ENCODE data around the gene SFTPA2. TPM values are rescaled to one million over a fixed set of nuclear protein-coding genes. Genes with fewer than 3 reads are reported as not detected.
"Not testable (repeated sequence)": the region's sequence is repeated elsewhere in the genome, so short reads cannot be mapped to it uniquely, and the experiment has no call there.

SFTPA2 gene
- total and polyA plus RNA-seq, 2 donors from 2014 or later, result 0.13 TPM; not detected in 1

- H3K4me1 ChIP-seq (ENCODE audit: control insufficient read depth in 2 of 3, insufficient read depth in 2 of 3, low read depth in 1 of 3, low read length in 3 of 3); intact Hi-C loops (cut with DNase I); DNase-seq; FAIRE-seq; H3K27me3 ChIP-seq (ENCODE audit: control insufficient read depth, insufficient read depth, low read length); H3K27ac ChIP-seq (ENCODE audit: low read depth in 2 of 2, low read length in 2 of 2); H3K36me3 ChIP-seq (ENCODE audit: control insufficient read depth in 2 of 3, insufficient read depth in 3 of 3, low read length in 3 of 3); H3K9me3 ChIP-seq (ENCODE audit: control insufficient read depth in 2 of 3, insufficient read depth in 1 of 3, low read length in 3 of 3); H3K4me3 ChIP-seq (ENCODE audit: low read length in 3 of 3); H3K9ac ChIP-seq (ENCODE audit: low read length in 3 of 3): not testable (repeated sequence)
Observed at GRCh38 chr10:79544408-79544807, 15.8 kb downstream of the SFTPA2 start.

- Histone ChIP-seq H3K27ac (ENCODE audit: low read depth in 2 of 2, low read length in 2 of 2) (no peak overlapping the region), H3K4me1 (ENCODE audit: control insufficient read depth in 2 of 3, insufficient read depth in 2 of 3, low read depth in 1 of 3, low read length in 3 of 3) (no peaks in the 10 kb centered on the region), H3K27me3 (ENCODE audit: control insufficient read depth, insufficient read depth, low read length) (no peaks in the 10 kb centered on the region), H3K36me3 (ENCODE audit: control insufficient read depth in 2 of 3, insufficient read depth in 3 of 3, low read length in 3 of 3) (no peaks in the 10 kb centered on the region), H3K9me3 (ENCODE audit: control insufficient read depth in 2 of 3, insufficient read depth in 1 of 3, low read length in 3 of 3) (no peaks in the 10 kb centered on the region), H3K4me3 (ENCODE audit: low read length in 3 of 3) (no peak overlapping the region), H3K9ac (ENCODE audit: low read length in 3 of 3) (no peak overlapping the region)
- no peak for FAIRE-seq
- TF ChIP-seq CTCF (IDR thresholded peaks at IDR 0.05; ENCODE audit: borderline replicate concordance, extremely low read depth, insufficient read depth), result no peak
- intact Hi-C loops (cut with DNase I), result no loop called here
- no peak for DNase-seq
Observed at GRCh38 chr10:79542626-79543025, 17.6 kb downstream of the SFTPA2 start.

- H3K36me3 ChIP-seq (ENCODE audit: control insufficient read depth in 2 of 3, insufficient read depth in 3 of 3, low read length in 3 of 3); FAIRE-seq; intact Hi-C loops (cut with DNase I); H3K27ac ChIP-seq (ENCODE audit: low read depth in 2 of 2, low read length in 2 of 2); H3K4me3 ChIP-seq (ENCODE audit: low read length in 3 of 3); H3K9me3 ChIP-seq (ENCODE audit: control insufficient read depth in 2 of 3, insufficient read depth in 1 of 3, low read length in 3 of 3); H3K4me1 ChIP-seq (ENCODE audit: control insufficient read depth in 2 of 3, insufficient read depth in 2 of 3, low read depth in 1 of 3, low read length in 3 of 3); H3K27me3 ChIP-seq (ENCODE audit: control insufficient read depth, insufficient read depth, low read length); H3K9ac ChIP-seq (ENCODE audit: low read length in 3 of 3); DNase-seq: not testable (repeated sequence)
Observed at GRCh38 chr10:79540930-79541329, 19.3 kb downstream of the SFTPA2 start.

GRCh38 chr10:79538311-79538710 lies 21.9 kb downstream of the SFTPA2 start:
- FAIRE-seq; DNase-seq; H3K4me1 ChIP-seq (ENCODE audit: control insufficient read depth in 2 of 3, insufficient read depth in 2 of 3, low read depth in 1 of 3, low read length in 3 of 3); H3K9ac ChIP-seq (ENCODE audit: low read length in 3 of 3); intact Hi-C loops (cut with DNase I); H3K27me3 ChIP-seq (ENCODE audit: control insufficient read depth, insufficient read depth, low read length); H3K36me3 ChIP-seq (ENCODE audit: control insufficient read depth in 2 of 3, insufficient read depth in 3 of 3, low read length in 3 of 3); H3K27ac ChIP-seq (ENCODE audit: low read depth in 2 of 2, low read length in 2 of 2); H3K9me3 ChIP-seq (ENCODE audit: control insufficient read depth in 2 of 3, insufficient read depth in 1 of 3, low read length in 3 of 3); H3K4me3 ChIP-seq (ENCODE audit: low read length in 3 of 3): not testable (repeated sequence)

- H3K9ac ChIP-seq (ENCODE audit: low read length in 3 of 3); intact Hi-C loops (cut with DNase I); H3K27ac ChIP-seq (ENCODE audit: low read depth in 2 of 2, low read length in 2 of 2); FAIRE-seq; H3K9me3 ChIP-seq (ENCODE audit: control insufficient read depth in 2 of 3, insufficient read depth in 1 of 3, low read length in 3 of 3); H3K4me1 ChIP-seq (ENCODE audit: control insufficient read depth in 2 of 3, insufficient read depth in 2 of 3, low read depth in 1 of 3, low read length in 3 of 3); H3K36me3 ChIP-seq (ENCODE audit: control insufficient read depth in 2 of 3, insufficient read depth in 3 of 3, low read length in 3 of 3); DNase-seq; H3K4me3 ChIP-seq (ENCODE audit: low read length in 3 of 3); H3K27me3 ChIP-seq (ENCODE audit: control insufficient read depth, insufficient read depth, low read length): not testable (repeated sequence)
Observed at GRCh38 chr10:79533903-79534175, 26.4 kb downstream of the SFTPA2 start.

GRCh38 chr10:79533142-79533902 lies 26.9 kb downstream of the SFTPA2 start:
- H3K9me3 ChIP-seq (ENCODE audit: control insufficient read depth in 2 of 3, insufficient read depth in 1 of 3, low read length in 3 of 3); H3K9ac ChIP-seq (ENCODE audit: low read length in 3 of 3); H3K36me3 ChIP-seq (ENCODE audit: control insufficient read depth in 2 of 3, insufficient read depth in 3 of 3, low read length in 3 of 3); H3K27ac ChIP-seq (ENCODE audit: low read depth in 2 of 2, low read length in 2 of 2); H3K4me3 ChIP-seq (ENCODE audit: low read length in 3 of 3); H3K4me1 ChIP-seq (ENCODE audit: control insufficient read depth in 2 of 3, insufficient read depth in 2 of 3, low read depth in 1 of 3, low read length in 3 of 3); FAIRE-seq; H3K27me3 ChIP-seq (ENCODE audit: control insufficient read depth, insufficient read depth, low read length); intact Hi-C loops (cut with DNase I); DNase-seq: not testable (repeated sequence)

GRCh38 chr10:79528261-79528660 lies 31.9 kb downstream of the SFTPA2 start:
- H3K36me3 ChIP-seq (ENCODE audit: control insufficient read depth in 2 of 3, insufficient read depth in 3 of 3, low read length in 3 of 3); intact Hi-C loops (cut with DNase I); H3K27ac ChIP-seq (ENCODE audit: low read depth in 2 of 2, low read length in 2 of 2); DNase-seq; H3K4me1 ChIP-seq (ENCODE audit: control insufficient read depth in 2 of 3, insufficient read depth in 2 of 3, low read depth in 1 of 3, low read length in 3 of 3); H3K27me3 ChIP-seq (ENCODE audit: control insufficient read depth, insufficient read depth, low read length); H3K9ac ChIP-seq (ENCODE audit: low read length in 3 of 3); H3K9me3 ChIP-seq (ENCODE audit: control insufficient read depth in 2 of 3, insufficient read depth in 1 of 3, low read length in 3 of 3); H3K4me3 ChIP-seq (ENCODE audit: low read length in 3 of 3); FAIRE-seq: not testable (repeated sequence)

Data from kidney (tissue), 14 donors.